WTC11 (cell line): ENCODE measurements around the gene SMIM5.

Source experiments
- CREB1 ChIP-seq: sonication (generic); formaldehyde crosslinking; IDR thresholded peaks from 2 replicates; pipeline ENCODE4 v1.8.0; 2023; ENCODE audit warnings: mild to moderate bottlenecking, missing genetic modification reagents
- CTCF ChIP-seq: fragments of 200-600 bp; IDR thresholded peaks from 2 replicates; pipeline ENCODE4 v1.8.0; 2022; ENCODE audit warnings: antibody characterized with exemption
- IRF1 ChIP-seq: sonication (generic); formaldehyde crosslinking; IDR thresholded peaks from 2 replicates; pipeline ENCODE4 v1.8.0; 2023; ENCODE audit warnings: missing genetic modification reagents
- JUN ChIP-seq: sonication (generic); formaldehyde crosslinking; IDR thresholded peaks from 2 replicates; pipeline ENCODE4 v1.8.0; 2023; ENCODE audit warnings: mild to moderate bottlenecking, missing genetic modification reagents
- MAX ChIP-seq: sonication (generic); formaldehyde crosslinking; IDR thresholded peaks from 2 replicates; pipeline ENCODE4 v1.8.0; 2022; ENCODE audit warnings: mild to moderate bottlenecking, missing genetic modification reagents
- NR2C2 ChIP-seq: sonication (generic); formaldehyde crosslinking; IDR thresholded peaks from 2 replicates; pipeline ENCODE4 v1.8.0; 2022; ENCODE audit warnings: mild to moderate bottlenecking, missing genetic modification reagents
- RORB ChIP-seq: fragments of 250-450 bp; sonication (Bioruptor Pico); IDR thresholded peaks from 2 replicates; pipeline ENCODE4 v1.9.0; 2021; ENCODE audit warnings: mild to moderate bottlenecking
- STAT6 ChIP-seq: sonication (generic); formaldehyde crosslinking; conservative IDR thresholded peaks from 2 replicates; pipeline ENCODE4 v1.8.1; 2023; ENCODE audit warnings: mild to moderate bottlenecking, low read depth, missing genetic modification reagents, moderate library complexity
- ZNF317 ChIP-seq: sonication (generic); formaldehyde crosslinking; IDR thresholded peaks from 2 replicates; pipeline ENCODE4 v1.8.1; 2023; ENCODE audit warnings: low read depth, mild to moderate bottlenecking, moderate library complexity, missing genetic modification reagents, borderline replicate concordance

- TF ChIP-seq IRF1 (CRISPR knock-in tag) (no peak), NR2C2 (CRISPR knock-in tag) (no peak), CTCF (no peak), RORB (no peak), STAT6 (CRISPR knock-in tag) (no peak), ZNF317 (CRISPR knock-in tag) (no peak), JUN (no peak), CREB1 (CRISPR knock-in tag) (no peak), MAX (CRISPR knock-in tag) (no peak)
These were observed 55.1 kb downstream of the SMIM5 start for GRCh38 chr17:75688209-75688825.
